MCF 10A (cell line): Measurements from ENCODE around the gene ATRIP. TPM values are rescaled to one million over a fixed set of nuclear protein-coding genes. Genes with fewer than 3 reads are reported as not detected.

ENCODE experiments used
- BruUV-seq: library from RNA; stranded (reverse); fragments of 400-500 nt; replicated peaks from 2 replicates; lab custom pipeline; 2021; lab: Mats Ljungman, UMichigan
- CTCF ChIA-PET: fragments of 300-600 bp; sonication (Branson Sonifier 250); formaldehyde crosslinking; extraction: SDS; loops from one replicate; lab custom pipeline; 2021; ENCODE audit warnings: antibody characterized with exemption, inconsistent platforms; lab: Yijun Ruan, JAX
- POLR2A ChIA-PET: fragments of 300-600, 350-650 bp; sonication (Branson Sonifier 250); formaldehyde crosslinking; extraction: SDS; loops from one replicate; lab custom pipeline; 2020; ENCODE audit warnings: antibody characterized with exemption, inconsistent platforms; lab: Yijun Ruan, JAX
- DNase-seq: peaks from one replicate; pipeline ENCODE4 v3.0.0-alpha.2; 2018; ENCODE audit not compliant: unreplicated experiment
- H3K27ac Mint-ChIP-seq: one replicate; pipeline ENCODE4 v1.8.0; 2022; ENCODE audit warnings: mild to moderate bottlenecking, low read depth, mixed read lengths; ENCODE audit not compliant: unreplicated experiment
- H3K27me3 Mint-ChIP-seq: one replicate; pipeline ENCODE4 v1.8.0; 2022; ENCODE audit warnings: mixed read lengths; ENCODE audit not compliant: insufficient read depth, unreplicated experiment
- H3K36me3 Mint-ChIP-seq: one replicate; pipeline ENCODE4 v1.8.0; 2022; ENCODE audit warnings: mild to moderate bottlenecking, moderate library complexity, mixed read lengths; ENCODE audit not compliant: insufficient read depth, unreplicated experiment
- H3K4me1 Mint-ChIP-seq: one replicate; pipeline ENCODE4 v1.8.0; 2022; ENCODE audit warnings: mixed read lengths; ENCODE audit not compliant: insufficient read depth, unreplicated experiment
- H3K4me3 Mint-ChIP-seq: one replicate; pipeline ENCODE4 v1.8.0; 2022; ENCODE audit warnings: mild to moderate bottlenecking, moderate library complexity, mixed read lengths; ENCODE audit not compliant: unreplicated experiment
- H3K9me3 Mint-ChIP-seq: one replicate; pipeline ENCODE4 v1.8.0; 2022; ENCODE audit warnings: mixed read lengths; ENCODE audit not compliant: unreplicated experiment
- CTCF ChIP-seq: fragments of 200-600 bp; IDR thresholded peaks from one replicate; pipeline ENCODE4 v1.8.0; 2022; ENCODE audit warnings: antibody characterized with exemption, mild to moderate bottlenecking; ENCODE audit not compliant: unreplicated experiment
- intact Hi-C: fragments of 100-400 bp; cut with micrococcal nuclease; formaldehyde crosslinking; loops from 2 replicates; pipeline ENCODE4 v1.14.1; 2022
- total RNA-seq: library from RNA; stranded (reverse); gene quantifications from 2 replicates; pipeline ENCODE4 v1.2.3, GENCODE V29; 2022

Gene ATRIP
- total RNA-seq, 1 experiment from 2014 or later: 8.6 TPM

DNA sequence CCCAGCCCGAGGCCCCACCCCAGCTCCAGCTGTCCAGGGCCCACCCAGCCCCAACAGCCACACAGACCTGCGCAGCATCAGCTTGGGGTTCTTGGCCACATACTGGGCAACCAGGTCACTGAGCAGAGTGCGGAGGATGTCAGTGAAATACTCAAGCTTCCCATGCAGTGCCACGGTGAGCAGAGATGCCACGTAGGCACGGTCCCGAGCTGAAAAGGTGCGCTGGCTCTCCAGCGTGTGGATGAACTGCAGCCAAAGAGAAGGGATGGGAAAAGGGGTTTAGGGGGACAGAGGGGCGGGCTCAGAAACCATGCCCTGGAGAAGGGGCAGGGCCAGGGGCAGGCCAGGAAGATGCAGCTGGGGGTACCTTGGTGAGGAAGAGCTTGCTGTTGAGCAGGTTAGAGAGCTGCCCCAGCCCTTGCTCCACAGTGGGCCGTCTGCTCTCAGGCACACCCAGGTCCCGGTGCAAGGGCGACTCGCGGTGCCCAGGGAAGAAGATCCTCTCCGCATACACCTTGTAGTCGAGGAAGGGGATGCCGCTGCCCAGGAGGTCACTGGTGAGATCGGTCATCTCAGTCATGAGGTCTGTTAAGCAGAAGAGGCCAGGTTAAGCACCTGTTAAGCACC lies 34.0 kb upstream of the ATRIP start:
- Mint-ChIP-seq H3K9me3 (no peaks in the 10 kb centered on the region), H3K36me3 (peaks cover 77% of the 10 kb centered on the region)

GRCh38 chr3:48413086-48413485 lies 33.5 kb upstream of the ATRIP start:
- no peak for DNase-seq
- Mint-ChIP-seq H3K27ac (peak overlapping the region; percentile 23), H3K4me3 (no peak overlapping the region), H3K4me1 (peaks cover 15% of the 10 kb centered on the region), H3K9me3 (no peaks in the 10 kb centered on the region), H3K27me3 (no peaks in the 10 kb centered on the region), H3K36me3 (peaks cover 77% of the 10 kb centered on the region)
- ChIA-PET CTCF (interaction anchor here (1.0 to 22.6 kb wide), 5 partner anchors 10 to 143 kb away, joined by 3 to 647 read pairs (median 6); partner anchors contain the start of genes CCDC51 and TMA7), POLR2A (interaction anchor here (1.1 to 22.1 kb wide), 4 partner anchors 11 to 26 kb away, joined by 3 to 749 read pairs (median 37); partner anchors contain the start of genes CCDC51, PLXNB1 and TMA7)
- no peak for TF ChIP-seq CTCF
- no TSS peak for BruUV-seq
- intact Hi-C loops: no loop called here

More for the DNA sequence above, 34.0 kb upstream of the ATRIP start:
- ChIA-PET CTCF (interaction anchor here (0.6 to 22.6 kb wide), 8 partner anchors 10 to 250 kb away, joined by 3 to 647 read pairs (median 4); partner anchors contain the start of genes CCDC51, CELSR3 and TMA7), POLR2A (interaction anchor here (1.1 to 22.1 kb wide), 4 partner anchors 11 to 27 kb away, joined by 3 to 749 read pairs (median 37); partner anchors contain the start of genes CCDC51, PLXNB1 and TMA7)
- Mint-ChIP-seq H3K27me3 (no peaks in the 10 kb centered on the region), H3K27ac (peak overlapping the region; percentile 23), H3K4me3 (no peak overlapping the region), H3K4me1 (peaks cover 15% of the 10 kb centered on the region)
- no peak for TF ChIP-seq CTCF
- TSS peak; percentile 16 for BruUV-seq
- intact Hi-C loops: no loop called here
- DNase-seq: no peak

- CTCF ChIA-PET: interaction anchor here (1.0 to 22.6 kb wide), 4 partner anchors 9 to 144 kb away, joined by 3 to 647 read pairs (median 16); partner anchors contain the start of genes CCDC51 and TMA7
- BruUV-seq: no TSS peak
- Mint-ChIP-seq H3K9me3 (no peaks in the 10 kb centered on the region), H3K27ac (peak overlapping the region; percentile 37), H3K4me3 (no peak overlapping the region), H3K27me3 (no peaks in the 10 kb centered on the region), H3K4me1 (peaks cover 15% of the 10 kb centered on the region), H3K36me3 (peaks cover 77% of the 10 kb centered on the region)
- TF ChIP-seq CTCF: no peak
- no peak for DNase-seq
- intact Hi-C loops: no loop called here
- POLR2A ChIA-PET: interaction anchor here (1.1 to 22.1 kb wide), 4 partner anchors 12 to 26 kb away, joined by 3 to 749 read pairs (median 37); partner anchors contain the start of genes CCDC51, PLXNB1 and TMA7
Observed at GRCh38 chr3:48413611-48414010, 32.9 kb upstream of the ATRIP start.
